ENCODE data around the gene FOXJ3. TPM values are rescaled to one million over a fixed set of nuclear protein-coding genes. Genes with fewer than 3 reads are reported as not detected.

Gene FOXJ3
- polyA plus RNA-seq, 10 donors, result 27.1 to 45.8 (median 36.9) TPM

- no peak for DNase-seq
Measured at GRCh38 chr1:42312576-42313212, 22.3 kb downstream of the FOXJ3 start.

GRCh38 chr1:42311897-42312296, 23.1 kb downstream of the FOXJ3 start:
- DNase-seq, result no peak

- no peak for DNase-seq
Measured at GRCh38 chr1:42311138-42311537, 23.9 kb downstream of the FOXJ3 start.

- no peak for DNase-seq
Measured at GRCh38 chr1:42306977-42307376, 28.1 kb downstream of the FOXJ3 start.

- no peak for DNase-seq
Measured at GRCh38 chr1:42305639-42306038, 29.4 kb downstream of the FOXJ3 start.

GRCh38 chr1:42302034-42302433, 33.0 kb downstream of the FOXJ3 start:
- no peak for DNase-seq

GRCh38 chr1:42298520-42298919, 36.5 kb downstream of the FOXJ3 start:
- no peak for DNase-seq

GRCh38 chr1:42295816-42296215, 39.2 kb downstream of the FOXJ3 start:
- DNase-seq, result no peak

- no peak for DNase-seq
Measured at GRCh38 chr1:42290130-42290529, 44.9 kb downstream of the FOXJ3 start.

- no peak for DNase-seq
Measured at GRCh38 chr1:42288311-42288985, 46.6 kb downstream of the FOXJ3 start.

GRCh38 chr1:42282867-42283583, 52.0 kb downstream of the FOXJ3 start:
- no peak for DNase-seq

GRCh38 chr1:42282024-42282579, 52.9 kb downstream of the FOXJ3 start:
- DNase-seq, result peak in 1 of 3 donors; percentile 34

GRCh38 chr1:42280821-42281220, 54.2 kb downstream of the FOXJ3 start:
- DNase-seq, result no peak

- no peak for DNase-seq
Measured at GRCh38 chr1:42279055-42279454, 56.0 kb downstream of the FOXJ3 start.

GRCh38 chr1:42272920-42273319, 62.1 kb downstream of the FOXJ3 start:
- DNase-seq, result no peak

- no peak for DNase-seq
Measured at GRCh38 chr1:42267904-42268303, 67.1 kb downstream of the FOXJ3 start.

GRCh38 chr1:42266253-42267135, 68.5 kb downstream of the FOXJ3 start:
- DNase-seq, result no peak

- no peak for DNase-seq
Measured at GRCh38 chr1:42264511-42265190, 70.4 kb downstream of the FOXJ3 start.

GRCh38 chr1:42263019-42263418, 72.0 kb downstream of the FOXJ3 start:
- no peak for DNase-seq

- no peak for DNase-seq
Measured at GRCh38 chr1:42260376-42261070, 74.5 kb downstream of the FOXJ3 start.

GRCh38 chr1:42259739-42260064, 75.3 kb downstream of the FOXJ3 start:
- DNase-seq, result peak in 1 of 3 donors; percentile 5

All from muscle of back (tissue), 11 donors.